Measurements from ENCODE around the gene CSRNP3. TPM values are rescaled to one million over a fixed set of nuclear protein-coding genes. Genes with fewer than 3 reads are reported as not detected.
"Not testable (repeated sequence)": the region's sequence is repeated elsewhere in the genome, so short reads cannot be mapped to it uniquely, and the experiment has no call there.

CSRNP3 gene
- total RNA-seq, 6 experiments from 2014 or later = 0.25 to 2.0 (median 1.0) TPM

DNA sequence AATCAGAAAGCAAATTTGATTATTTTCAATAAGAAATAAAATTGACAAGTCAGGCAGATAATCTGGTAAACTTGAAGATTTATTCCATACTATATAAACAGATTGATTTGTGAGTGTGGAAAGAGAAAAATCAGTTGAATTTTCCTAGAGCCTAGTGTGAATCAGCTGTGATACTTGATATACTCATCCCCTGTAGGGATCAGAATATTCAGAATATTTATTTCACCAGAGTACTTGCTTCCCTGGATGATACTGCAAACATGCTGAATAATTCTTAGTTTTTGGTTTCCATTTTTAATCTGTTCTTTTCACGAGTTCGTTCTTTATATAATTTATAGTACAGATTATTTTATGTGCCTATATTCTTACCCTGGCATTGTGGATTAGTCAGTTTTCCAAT, 181.7 kb downstream of the CSRNP3 start:
- H3K36me3 ChIP-seq = no peaks in the 10 kb centered on the region
- ATAC-seq (no peak), DNase-seq (no peak)
- no peak for TF ChIP-seq POLR2A (IDR thresholded peaks at IDR 0.05)
- TF ChIP-seq, protein P1, sequence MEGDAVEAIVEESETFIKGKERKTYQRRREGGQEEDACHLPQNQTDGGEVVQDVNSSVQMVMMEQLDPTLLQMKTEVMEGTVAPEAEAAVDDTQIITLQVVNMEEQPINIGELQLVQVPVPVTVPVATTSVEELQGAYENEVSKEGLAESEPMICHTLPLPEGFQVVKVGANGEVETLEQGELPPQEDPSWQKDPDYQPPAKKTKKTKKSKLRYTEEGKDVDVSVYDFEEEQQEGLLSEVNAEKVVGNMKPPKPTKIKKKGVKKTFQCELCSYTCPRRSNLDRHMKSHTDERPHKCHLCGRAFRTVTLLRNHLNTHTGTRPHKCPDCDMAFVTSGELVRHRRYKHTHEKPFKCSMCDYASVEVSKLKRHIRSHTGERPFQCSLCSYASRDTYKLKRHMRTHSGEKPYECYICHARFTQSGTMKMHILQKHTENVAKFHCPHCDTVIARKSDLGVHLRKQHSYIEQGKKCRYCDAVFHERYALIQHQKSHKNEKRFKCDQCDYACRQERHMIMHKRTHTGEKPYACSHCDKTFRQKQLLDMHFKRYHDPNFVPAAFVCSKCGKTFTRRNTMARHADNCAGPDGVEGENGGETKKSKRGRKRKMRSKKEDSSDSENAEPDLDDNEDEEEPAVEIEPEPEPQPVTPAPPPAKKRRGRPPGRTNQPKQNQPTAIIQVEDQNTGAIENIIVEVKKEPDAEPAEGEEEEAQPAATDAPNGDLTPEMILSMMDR (IDR thresholded peaks at IDR 0.05) = no peak
- 94% methylated on average over 2 of the region's 2 CpGs for WGBS (ENCODE audit: insufficient coverage, low coverage, low lambda C conversion rate, missing lambda C conversion rate)
- no peak overlapping the region for H3K4me3 ChIP-seq
- no peak overlapping the region for H3K27ac ChIP-seq
- no peaks in the 10 kb centered on the region for H3K4me1 ChIP-seq
- intact Hi-C loops (cut with DNase I) = no loop called here
- H3K9me3 ChIP-seq = no peaks in the 10 kb centered on the region
- H3K27me3 ChIP-seq = no peaks in the 10 kb centered on the region

DNA sequence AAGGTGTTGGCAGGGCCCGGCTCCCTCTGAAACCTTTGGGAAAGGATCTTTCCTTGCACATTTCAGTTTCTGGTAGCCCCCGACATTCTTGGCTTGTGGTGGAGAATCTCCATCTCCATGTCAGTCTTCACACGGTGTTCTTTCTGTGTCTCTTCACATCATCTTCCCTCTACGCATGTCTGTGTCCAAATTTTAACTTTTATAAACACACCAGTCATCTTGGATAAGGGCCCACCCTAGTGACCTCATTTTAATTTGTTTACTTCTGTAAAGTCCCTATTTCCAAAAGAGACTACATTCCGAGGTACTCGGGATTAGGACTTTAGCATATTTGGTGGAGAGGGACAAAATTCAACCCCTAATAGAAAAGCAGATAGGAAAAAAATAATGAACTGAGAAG, 186.2 kb downstream of the CSRNP3 start:
- Histone ChIP-seq H3K9me3 (no peaks in the 10 kb centered on the region), H3K4me1 (no peaks in the 10 kb centered on the region), H3K27me3 (no peaks in the 10 kb centered on the region), H3K4me3 (no peak overlapping the region), H3K36me3 (no peaks in the 10 kb centered on the region), H3K27ac (no peak overlapping the region)
- ATAC-seq = no peak
- TF ChIP-seq, protein P1 (IDR thresholded peaks at IDR 0.05) = no peak
- TF ChIP-seq POLR2A (IDR thresholded peaks at IDR 0.05) = no peak
- WGBS (ENCODE audit: insufficient coverage, low coverage, low lambda C conversion rate, missing lambda C conversion rate) = 48% methylated on average over 5 of the region's 6 CpGs
- DNase-seq = no peak
- intact Hi-C loops (cut with DNase I) = no loop called here

- no peak for TF ChIP-seq POLR2A (IDR thresholded peaks at IDR 0.05)
- TF ChIP-seq, protein P1 (IDR thresholded peaks at IDR 0.05) = no peak
- ATAC-seq = no peak
- H3K4me1 ChIP-seq = no peaks in the 10 kb centered on the region
- H3K27ac ChIP-seq = no peak overlapping the region
- no peaks in the 10 kb centered on the region for H3K27me3 ChIP-seq
- H3K36me3 ChIP-seq = no peaks in the 10 kb centered on the region
- no peak overlapping the region for H3K4me3 ChIP-seq
- intact Hi-C loops (cut with DNase I) = no loop called here
- WGBS (ENCODE audit: insufficient coverage, low coverage, low lambda C conversion rate, missing lambda C conversion rate) = 67% methylated on average over 3 of the region's 3 CpGs
- no peaks in the 10 kb centered on the region for H3K9me3 ChIP-seq
- DNase-seq = no peak
Measured at GRCh38 chr2:165660361-165660760, 190.9 kb downstream of the CSRNP3 start.

DNA sequence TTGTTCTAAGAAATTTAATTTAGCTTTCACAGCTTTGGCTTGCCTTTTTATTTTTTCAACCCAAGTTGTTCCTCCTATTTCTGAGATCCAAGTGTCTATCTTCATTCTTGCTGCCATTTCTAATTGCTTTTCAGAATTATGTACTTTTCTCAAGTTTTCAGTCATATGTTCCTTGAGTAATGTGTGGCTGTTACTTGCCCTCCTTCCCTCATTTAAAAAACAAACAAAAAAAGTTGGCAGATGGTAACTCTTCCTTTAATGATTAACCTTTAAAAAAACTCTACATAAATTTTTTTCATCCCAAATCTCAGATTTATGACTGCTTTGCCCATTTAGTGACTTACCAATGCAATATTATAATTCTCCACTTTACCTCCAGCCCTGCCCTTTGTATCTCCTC, 193.2 kb downstream of the CSRNP3 start:
- H3K27ac ChIP-seq = no peak overlapping the region
- H3K27me3 ChIP-seq = no peaks in the 10 kb centered on the region
- intact Hi-C loops (cut with DNase I) = no loop called here
- no peaks in the 10 kb centered on the region for H3K4me1 ChIP-seq
- no peaks in the 10 kb centered on the region for H3K36me3 ChIP-seq
- H3K4me3 ChIP-seq = no peak overlapping the region
- DNase-seq (no peak), ATAC-seq (no peak)
- no peaks in the 10 kb centered on the region for H3K9me3 ChIP-seq
- TF ChIP-seq, protein P1 (IDR thresholded peaks at IDR 0.05) = no peak
- TF ChIP-seq POLR2A (IDR thresholded peaks at IDR 0.05) = no peak

DNA sequence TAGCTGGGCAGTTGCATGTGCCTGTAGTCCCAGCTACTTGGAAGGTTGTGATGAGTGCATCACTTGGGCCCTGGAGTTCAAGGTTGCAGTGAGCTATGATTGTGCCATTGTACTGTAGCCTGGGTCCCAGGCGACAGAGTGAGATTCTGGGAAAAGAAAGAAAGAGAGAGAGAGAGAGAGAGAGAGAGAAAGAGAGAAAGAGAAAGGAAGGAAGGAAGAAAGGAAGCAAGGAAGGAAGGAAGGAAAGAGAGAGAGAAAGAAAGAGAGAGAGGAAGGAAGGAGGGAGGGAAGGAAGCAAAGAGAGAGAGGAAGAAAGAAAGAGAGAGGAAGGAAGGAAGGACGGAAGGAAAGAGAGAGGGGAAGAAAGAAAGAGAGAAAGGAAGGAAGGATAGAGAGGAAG, 196.1 kb downstream of the CSRNP3 start:
- intact Hi-C loops (cut with DNase I) = no loop called here
- no peak for TF ChIP-seq POLR2A (IDR thresholded peaks at IDR 0.05)
- TF ChIP-seq, protein P1 (IDR thresholded peaks at IDR 0.05) = no peak
- Histone ChIP-seq H3K4me3 (no peak overlapping the region), H3K27me3 (no peaks in the 10 kb centered on the region), H3K36me3 (no peaks in the 10 kb centered on the region), H3K4me1 (no peaks in the 10 kb centered on the region), H3K9me3 (no peaks in the 10 kb centered on the region), H3K27ac (no peak overlapping the region)
- 54% methylated on average over 2 of the region's 2 CpGs for WGBS (ENCODE audit: insufficient coverage, low coverage, low lambda C conversion rate, missing lambda C conversion rate)
- DNase-seq (no peak), ATAC-seq (no peak)

DNA sequence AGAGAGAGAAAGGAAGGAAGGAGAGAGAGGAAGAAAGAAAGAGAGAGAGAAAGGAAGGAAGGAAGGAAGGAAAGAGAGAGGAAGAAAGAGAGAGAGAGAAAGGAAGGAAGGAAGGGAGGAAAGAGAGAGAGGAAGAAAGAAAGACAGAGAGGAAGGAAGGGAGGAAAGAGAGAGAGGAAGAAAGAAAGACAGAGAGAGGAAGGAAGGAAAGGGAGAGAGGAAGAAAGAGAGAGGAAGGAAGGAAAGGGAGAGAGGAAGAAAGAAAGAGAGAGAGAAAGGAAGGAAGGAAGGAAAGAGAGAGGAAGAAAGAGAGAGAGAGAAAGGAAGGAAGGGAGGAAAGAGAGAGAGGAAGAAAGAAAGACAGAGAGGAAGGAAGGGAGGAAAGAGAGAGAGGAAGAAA, 196.6 kb downstream of the CSRNP3 start:
- DNase-seq; intact Hi-C loops (cut with DNase I); H3K4me3 ChIP-seq; H3K27ac ChIP-seq; H3K27me3 ChIP-seq; H3K4me1 ChIP-seq; H3K36me3 ChIP-seq; H3K9me3 ChIP-seq; ATAC-seq: not testable (repeated sequence)

Measured in right lobe of liver (tissue), 6 donors.